GM11168 (cell line): Measurements from ENCODE around the gene AMPH.

ENCODE experiments used
- in situ Hi-C: fragments of 300-500 bp; cut with MboI; formaldehyde crosslinking; loops from one replicate; pipeline ENCODE4 v1.12.0; 2022; ENCODE audit warnings: low sequenced_read_pairs; ENCODE audit not compliant: unreplicated experiment

Gene AMPH

GRCh38 chr7:38630720-38631673 lies at the start of gene AMPH:
TSS of gene AMPH (minus strand) at chr7:38631373. CDS start at chr7:38631351, 22 bp downstream.
- in situ Hi-C loops = no loop called here

GRCh38 chr7:38679419-38679818 lies 48.2 kb upstream of the AMPH start:
- in situ Hi-C loops = no loop called here

GRCh38 chr7:38678698-38679054 lies 47.5 kb upstream of the AMPH start:
- in situ Hi-C loops = no loop called here

GRCh38 chr7:38677981-38678697 lies 47.0 kb upstream of the AMPH start:
- in situ Hi-C loops = no loop called here

- in situ Hi-C loops = no loop called here
Observed at GRCh38 chr7:38675494-38676106, 44.4 kb upstream of the AMPH start.

GRCh38 chr7:38674513-38674912 lies 43.3 kb upstream of the AMPH start:
- in situ Hi-C loops = no loop called here

GRCh38 chr7:38673795-38674194 lies 42.6 kb upstream of the AMPH start:
- in situ Hi-C loops = no loop called here

- in situ Hi-C loops = no loop called here
Observed at GRCh38 chr7:38671911-38672905, 41.0 kb upstream of the AMPH start.

GRCh38 chr7:38669965-38670520 lies 38.9 kb upstream of the AMPH start:
- in situ Hi-C loops = no loop called here

- in situ Hi-C loops = no loop called here
Observed at GRCh38 chr7:38664972-38665371, 33.8 kb upstream of the AMPH start.

- in situ Hi-C loops = no loop called here
Observed at GRCh38 chr7:38660427-38661099, 29.4 kb upstream of the AMPH start.

- in situ Hi-C loops = loop anchor here (5.0 kb wide), 1 partner anchor 258 kb away; no protein-coding TSS in a partner anchor
Observed at GRCh38 chr7:38659931-38660330, 28.8 kb upstream of the AMPH start.

GRCh38 chr7:38658921-38659320 lies 27.7 kb upstream of the AMPH start:
- in situ Hi-C loops = loop anchor here (5.0 kb wide), 1 partner anchor 257 kb away; no protein-coding TSS in a partner anchor

GRCh38 chr7:38656968-38657367 lies 25.8 kb upstream of the AMPH start:
- in situ Hi-C loops = loop anchor here (5.0 kb wide), 1 partner anchor 255 kb away; no protein-coding TSS in a partner anchor

GRCh38 chr7:38655833-38656774 lies 24.9 kb upstream of the AMPH start:
- in situ Hi-C loops = loop anchor here (5.0 kb wide), 1 partner anchor 254 kb away; no protein-coding TSS in a partner anchor

- in situ Hi-C loops = no loop called here
Observed at GRCh38 chr7:38637957-38638356, 6.8 kb upstream of the AMPH start.

GRCh38 chr7:38632411-38632810 lies 1.2 kb upstream of the AMPH start:
- in situ Hi-C loops = no loop called here
